ENCODE data around the gene KIAA0930.

KIAA0930 gene

GRCh38 chr22:45237065-45237990, 3.4 kb downstream of the KIAA0930 start:
- DNase-seq: no peak

GRCh38 chr22:45235851-45236342, 4.8 kb downstream of the KIAA0930 start:
- DNase-seq: no peak

- no peak for DNase-seq
Measured at GRCh38 chr22:45235101-45235777, 5.5 kb downstream of the KIAA0930 start.

- no peak for DNase-seq
Measured at GRCh38 chr22:45233827-45234226, 6.9 kb downstream of the KIAA0930 start.

GRCh38 chr22:45233386-45233785, 7.3 kb downstream of the KIAA0930 start:
- DNase-seq: no peak

GRCh38 chr22:45231293-45231692, 9.4 kb downstream of the KIAA0930 start:
- DNase-seq: no peak

- no peak for DNase-seq
Measured at GRCh38 chr22:45230026-45230721, 10.5 kb downstream of the KIAA0930 start.

GRCh38 chr22:45229181-45229580, 11.5 kb downstream of the KIAA0930 start:
- DNase-seq: no peak

- no peak for DNase-seq
Measured at GRCh38 chr22:45228401-45228754, 12.3 kb downstream of the KIAA0930 start.

- peak in 1 of 2 donors; percentile 64 for DNase-seq
Measured at GRCh38 chr22:45227645-45228400, 12.9 kb downstream of the KIAA0930 start.

- DNase-seq: peak in 1 of 2 donors; percentile 67
Measured at GRCh38 chr22:45226503-45227186, 14.0 kb downstream of the KIAA0930 start.

GRCh38 chr22:45225732-45226502, 14.8 kb downstream of the KIAA0930 start:
- DNase-seq: peak; percentile 42 to 58

- peak; percentile 91 to 93 for DNase-seq
Measured at GRCh38 chr22:45224988-45225731, 15.5 kb downstream of the KIAA0930 start.

- peak; percentile 27 to 47 for DNase-seq
Measured at GRCh38 chr22:45224331-45224730, 16.4 kb downstream of the KIAA0930 start.

GRCh38 chr22:45223304-45224117, 17.2 kb downstream of the KIAA0930 start:
- DNase-seq: no peak

- no peak for DNase-seq
Measured at GRCh38 chr22:45221201-45221600, 19.5 kb downstream of the KIAA0930 start.

- DNase-seq: no peak
Measured at GRCh38 chr22:45218976-45219375, 21.7 kb downstream of the KIAA0930 start.

- DNase-seq: no peak
Measured at GRCh38 chr22:45217806-45218205, 22.9 kb downstream of the KIAA0930 start.

- no peak for DNase-seq
Measured at GRCh38 chr22:45217345-45217744, 23.3 kb downstream of the KIAA0930 start.

Measured in hippocampal formation (tissue), 2 donors.